HG03460 (cell line): ENCODE data around the gene ZFPL1.
A peak's percentile ranks its signal among the peaks of the same experiment; 100 is the strongest.

ENCODE experiments used
- ATAC-seq: cut with Tn5 transposase; IDR thresholded peaks from one replicate; pipeline ENCODE4 v1.9.1; 2021; ENCODE audit not compliant: unreplicated experiment

Gene ZFPL1

DNA sequence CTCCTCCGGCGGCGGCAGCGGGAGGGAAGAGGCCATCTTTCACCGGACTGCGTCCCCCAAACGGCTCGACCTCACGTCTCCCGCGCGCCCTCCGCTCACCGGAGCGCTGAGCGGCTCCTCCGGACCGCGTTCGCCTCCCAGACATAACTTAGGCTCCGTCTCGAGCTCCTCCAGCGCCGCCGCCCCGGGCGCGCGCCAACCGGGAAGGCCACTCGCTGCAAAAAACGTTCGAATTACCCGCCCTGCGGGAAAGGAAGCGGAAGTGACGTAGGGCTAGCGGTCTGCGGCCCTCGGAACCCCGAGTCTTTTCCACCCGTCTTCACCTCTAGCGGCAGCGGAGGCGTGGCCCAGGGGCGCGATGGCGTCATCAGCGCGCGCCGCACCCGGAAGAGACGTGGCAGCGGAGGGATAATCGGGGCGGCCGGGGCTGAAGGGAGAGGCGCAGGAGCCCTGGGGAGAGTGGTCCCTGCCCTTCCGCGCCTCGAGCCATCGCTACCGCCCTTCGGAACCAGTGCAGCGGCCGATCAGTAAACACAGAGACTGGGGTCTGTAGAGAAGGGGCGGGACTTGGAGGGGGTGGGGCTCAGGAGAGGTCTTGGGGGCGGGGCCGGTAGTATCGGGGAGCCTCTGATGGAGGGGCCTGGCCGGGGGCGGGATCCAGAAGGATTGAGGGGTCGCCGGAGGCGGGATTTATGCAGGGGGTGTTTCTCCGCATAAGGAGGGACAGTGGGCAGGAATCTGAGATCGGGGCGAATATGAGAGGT is at the start of gene ZFPL1, which contains the start of gene CDCA5:
TSS of gene ZFPL1 (plus strand) at position 389 of the 764 bp plus-strand sequence. CDS start 477 bp downstream, outside the sequence.
TSS of gene CDCA5 (minus strand) at position 207 of the 764 bp plus-strand sequence. CDS start at position 145, 62 bp downstream.
- peak; percentile 73 for ATAC-seq

- no peak for ATAC-seq
Measured at GRCh38 chr11:65034423-65034822, 49.6 kb upstream of the ZFPL1 start.

GRCh38 chr11:65035579-65035978 is 48.4 kb upstream of the ZFPL1 start:
- ATAC-seq: no peak

DNA sequence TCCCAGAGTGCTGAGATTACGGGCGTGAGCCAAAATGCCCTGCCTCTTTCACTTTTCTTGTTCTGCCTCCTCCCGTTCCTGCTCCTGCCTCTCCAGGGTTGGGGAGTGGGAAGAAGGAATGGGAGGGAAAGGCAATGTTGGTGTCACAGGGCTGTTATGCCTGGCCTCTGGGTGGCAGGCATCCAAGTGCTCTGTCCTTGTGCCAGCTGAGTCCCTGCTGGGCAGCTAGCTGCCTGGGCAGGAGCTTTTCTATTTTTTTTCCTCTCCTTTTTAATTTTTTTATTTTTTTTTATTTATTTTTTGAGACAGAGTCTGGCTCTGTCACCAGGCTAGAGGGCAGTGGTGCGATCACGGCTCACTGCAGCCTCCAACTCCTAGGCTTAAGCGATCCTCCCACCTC is 47.1 kb upstream of the ZFPL1 start:
- ATAC-seq: no peak

GRCh38 chr11:65040520-65040846 is 43.5 kb upstream of the ZFPL1 start:
- no peak for ATAC-seq

- ATAC-seq: peak; percentile 84
Measured at GRCh38 chr11:65040847-65041622, 43.0 kb upstream of the ZFPL1 start, which contains the start of gene SAC3D1. Gene SAC3D1, plus strand, starts transcription at chr11:65041210. Its CDS starts 83 bp downstream, at chr11:65041293.

DNA sequence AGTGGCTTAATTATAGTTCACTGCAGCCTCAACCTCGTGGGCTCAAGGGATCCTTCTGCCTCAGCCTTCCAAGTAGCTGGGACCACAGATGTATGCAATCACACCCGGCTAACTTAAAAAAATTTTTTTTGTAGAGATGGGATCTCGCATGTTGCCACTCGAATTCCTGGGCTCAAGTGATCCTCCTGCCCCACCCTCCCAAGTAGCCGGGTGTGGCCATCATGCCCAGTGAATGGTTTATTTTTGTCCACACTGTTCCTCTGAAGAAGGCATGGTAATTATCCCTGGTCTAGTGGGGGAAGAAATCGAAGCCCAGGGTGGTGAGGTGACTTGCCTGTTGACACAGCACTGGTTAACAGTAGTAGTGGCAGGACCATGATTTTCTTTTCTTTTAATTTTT is 41.1 kb upstream of the ZFPL1 start:
- no peak for ATAC-seq

GRCh38 chr11:65043881-65044501 is 40.0 kb upstream of the ZFPL1 start:
- no peak for ATAC-seq

- ATAC-seq: no peak
Measured at GRCh38 chr11:65045061-65045460, 39.0 kb upstream of the ZFPL1 start.

GRCh38 chr11:65045728-65046127 is 38.3 kb upstream of the ZFPL1 start:
- no peak for ATAC-seq

DNA sequence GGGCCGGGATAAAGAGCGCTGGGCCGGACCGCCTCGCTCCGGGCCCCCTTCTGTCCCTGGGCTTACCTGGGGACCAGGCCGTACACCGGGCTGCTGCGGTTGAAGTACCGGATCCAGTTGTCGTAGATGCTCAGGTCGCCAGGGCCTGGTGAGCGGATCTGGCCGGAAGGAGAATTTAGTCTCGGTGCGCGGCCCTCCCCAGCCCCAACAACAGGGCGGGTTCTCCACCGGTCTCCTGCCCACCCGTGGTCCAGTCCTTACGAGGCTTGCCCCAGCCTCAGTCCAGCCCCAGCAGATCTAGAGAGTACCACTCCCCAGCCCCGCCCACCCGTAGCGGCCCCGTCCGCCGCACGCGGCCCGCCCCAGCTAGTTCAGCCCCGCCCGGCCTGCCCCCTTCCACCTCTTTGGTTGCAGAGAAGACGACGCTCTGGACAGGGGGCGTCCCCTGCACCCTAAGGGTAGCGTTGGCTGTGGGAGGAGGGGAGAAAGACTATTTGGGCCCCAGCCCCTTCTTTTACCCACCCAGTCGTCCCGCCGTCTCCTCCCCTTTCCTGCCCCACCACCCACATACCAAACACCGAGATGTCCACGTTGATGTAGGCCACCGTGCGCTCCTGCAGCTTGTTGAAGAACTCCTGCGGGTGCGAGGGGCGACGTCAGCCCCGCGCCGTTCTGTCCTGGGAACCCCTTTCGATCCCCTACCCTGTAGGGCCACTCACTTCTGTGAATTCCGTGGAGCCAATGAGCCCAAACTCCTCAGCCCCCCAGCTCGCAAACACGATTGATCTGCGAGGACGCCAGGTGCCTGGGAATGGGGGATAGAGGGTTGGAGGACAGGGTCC is 36.2 kb upstream of the ZFPL1 start:
- no peak for ATAC-seq

- ATAC-seq: no peak
Measured at GRCh38 chr11:65051398-65051858, 32.6 kb upstream of the ZFPL1 start.

- no peak for ATAC-seq
Measured at GRCh38 chr11:65053827-65054508, 30.1 kb upstream of the ZFPL1 start.

DNA sequence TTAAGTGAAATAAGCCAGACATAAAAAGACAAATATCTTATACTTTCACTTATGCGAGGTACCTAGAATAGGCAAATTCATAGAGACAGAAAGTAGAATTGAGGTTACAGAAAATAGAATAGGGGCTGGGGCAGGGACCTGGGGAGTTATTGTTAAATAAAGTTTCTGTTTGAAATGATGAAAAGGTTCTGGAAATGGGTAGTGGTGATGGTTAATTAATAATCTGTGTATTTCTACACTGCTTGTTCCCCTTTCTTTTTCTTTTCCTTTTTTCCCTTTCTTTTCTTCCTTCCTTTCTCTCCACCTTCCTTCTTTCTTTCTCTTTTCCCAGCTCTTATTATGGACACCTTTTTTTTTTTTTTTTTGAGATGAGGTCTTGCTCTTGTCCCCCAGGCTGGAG is 28.5 kb upstream of the ZFPL1 start:
- ATAC-seq: no peak

DNA sequence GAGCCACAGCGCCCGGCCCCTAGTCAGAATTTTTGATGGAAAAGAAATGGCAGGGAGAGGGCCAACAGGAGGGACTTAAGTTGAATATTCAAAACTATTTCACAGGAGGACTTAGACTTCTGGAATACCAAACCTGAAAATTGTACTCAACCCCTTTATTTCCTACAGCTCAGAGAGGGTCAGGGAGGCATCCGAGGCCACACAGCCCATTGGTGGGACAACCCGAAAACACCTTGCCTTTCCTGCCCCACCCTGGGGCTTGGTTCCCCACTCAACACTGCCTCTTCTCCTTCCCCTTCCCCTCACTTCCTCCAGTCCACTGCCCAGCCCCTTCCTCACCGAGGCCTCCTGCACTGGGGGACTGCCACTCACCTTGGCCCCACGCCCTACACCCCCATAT is 27.0 kb upstream of the ZFPL1 start:
- ATAC-seq: no peak

DNA sequence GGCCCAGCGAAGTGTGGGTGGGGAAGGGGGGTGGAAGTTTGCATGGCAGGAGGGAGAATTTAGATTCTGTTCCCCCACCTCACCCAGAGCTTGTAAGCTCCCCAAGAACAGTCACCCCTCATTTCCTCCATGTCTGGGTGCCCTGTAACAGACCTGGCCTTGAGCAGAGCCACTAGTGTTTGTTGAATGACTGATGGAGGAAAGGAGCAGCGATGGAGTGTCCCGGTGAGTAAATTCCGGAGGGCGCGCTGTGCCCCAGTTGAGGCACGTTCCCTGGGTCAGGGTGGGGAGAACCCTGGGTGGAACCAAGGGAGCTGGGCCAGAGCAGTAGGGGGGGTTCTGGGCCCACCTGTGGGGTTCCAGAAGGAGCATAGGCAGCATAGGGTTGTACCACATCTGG is 26.5 kb upstream of the ZFPL1 start:
- ATAC-seq: no peak

DNA sequence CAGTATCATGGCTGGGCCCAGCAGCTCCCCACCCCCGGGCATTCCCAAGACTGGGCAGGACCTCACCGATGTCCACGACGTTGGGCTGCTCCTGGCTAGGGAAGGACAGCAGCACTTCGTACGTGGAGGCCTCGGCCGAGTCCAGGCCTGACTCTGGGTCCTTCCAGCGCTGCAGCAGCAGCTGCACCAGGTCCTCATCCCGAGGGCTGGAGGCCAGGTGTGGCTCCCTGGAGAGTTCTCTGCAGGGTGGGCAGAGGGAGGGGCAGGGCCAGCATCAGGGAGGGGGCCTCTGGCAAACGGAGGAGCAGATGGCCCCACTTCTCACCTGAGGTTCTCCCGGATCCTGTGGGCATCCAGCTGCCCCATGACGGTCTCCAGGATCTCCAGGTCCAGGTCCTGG is 26.0 kb upstream of the ZFPL1 start:
- no peak for ATAC-seq

DNA sequence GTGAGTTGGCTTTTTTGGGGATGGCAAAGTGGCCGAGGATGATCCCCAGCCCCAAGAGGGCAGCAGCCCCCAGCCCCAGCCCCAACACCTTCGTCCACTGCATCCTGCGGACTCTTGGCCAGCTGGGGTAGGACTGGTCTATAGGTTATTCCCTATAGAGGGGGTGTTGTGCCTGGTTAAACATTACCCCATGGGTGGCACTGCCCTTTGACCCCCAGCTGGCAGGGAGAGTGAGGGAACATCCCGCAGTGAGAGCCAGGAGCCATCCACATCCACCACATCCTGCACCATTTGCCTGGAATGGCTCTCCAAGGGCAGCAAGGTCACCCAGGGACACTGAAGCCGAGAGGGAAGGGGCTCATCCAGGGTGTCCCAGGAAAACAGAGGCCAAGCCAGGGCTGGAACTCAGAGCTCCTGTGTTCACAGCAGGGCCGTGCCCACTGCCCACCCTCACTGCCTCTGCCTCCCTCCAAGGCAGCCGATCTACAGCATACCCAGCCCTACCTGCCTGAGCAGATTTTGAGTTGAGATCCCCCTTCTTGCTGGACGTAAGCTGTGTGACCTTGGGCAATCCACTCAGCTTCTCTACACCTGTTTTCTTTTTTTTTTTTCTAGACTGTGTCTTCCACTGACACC is 25.5 kb upstream of the ZFPL1 start, which contains the start of gene NAALADL1:
TSS of gene NAALADL1 (minus strand) at position 135 of the 636 bp plus-strand sequence. CDS start at position 103, 32 bp downstream.
- no peak for ATAC-seq

- no peak for ATAC-seq
Measured at GRCh38 chr11:65059523-65059922, 24.5 kb upstream of the ZFPL1 start.
